ENCODE results near the gene OTOF. TPM values are rescaled to one million over a fixed set of nuclear protein-coding genes. Genes with fewer than 3 reads are reported as not detected.

Gene OTOF
- polyA plus RNA-seq, 2 of the 4 experiments (the other 2 are of a cell fraction), result 0.05 to 0.22 TPM

DNA sequence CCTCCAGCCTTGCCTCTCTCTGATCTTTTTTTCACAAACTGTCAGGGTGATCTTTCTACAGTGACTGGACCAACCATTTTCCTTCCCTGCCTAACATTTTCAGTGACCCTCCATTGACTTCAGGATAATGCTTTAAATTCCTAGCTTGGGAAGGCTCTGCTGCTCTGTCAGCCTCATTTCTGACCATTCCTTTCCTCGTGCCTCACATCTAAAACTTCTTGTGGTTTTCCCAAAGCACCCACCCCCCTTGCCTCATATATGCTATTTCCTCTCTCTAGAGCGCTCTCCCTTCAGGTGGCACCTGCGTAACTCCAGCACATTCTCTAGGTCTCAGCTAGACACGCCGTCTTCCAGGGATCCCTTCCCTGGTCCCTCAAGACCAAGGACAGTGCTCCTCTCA is 39.0 kb downstream of the OTOF start:
- POLR2A ChIA-PET, result no interaction called here
- no peak for TF ChIP-seq EP300 (IDR thresholded peaks at IDR 0.05)
- TF ChIP-seq ZNF302 (CRISPR knock-in tag; IDR thresholded peaks at IDR 0.05), result no peak
- TF ChIP-seq, protein P1, sequence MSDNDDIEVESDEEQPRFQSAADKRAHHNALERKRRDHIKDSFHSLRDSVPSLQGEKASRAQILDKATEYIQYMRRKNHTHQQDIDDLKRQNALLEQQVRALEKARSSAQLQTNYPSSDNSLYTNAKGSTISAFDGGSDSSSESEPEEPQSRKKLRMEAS (IDR thresholded peaks at IDR 0.05), result no peak
- no peak for TF ChIP-seq HOXB5 (CRISPR knock-in tag; IDR thresholded peaks at IDR 0.05)
- no peak for TF ChIP-seq KDM5A (IDR thresholded peaks at IDR 0.05)
- no peak for TF ChIP-seq NPAS2 (CRISPR knock-in tag; IDR thresholded peaks at IDR 0.05; ENCODE audit: borderline replicate concordance)
- TF ChIP-seq BHLHE40 (IDR thresholded peaks at IDR 0.05; ENCODE audit: low read depth, low read length), result no peak
- no peak for TF ChIP-seq SMC3 (IDR thresholded peaks at IDR 0.05)
- TF ChIP-seq PBX3 (IDR thresholded peaks at IDR 0.05), result no peak
- TF ChIP-seq ESRRA (IDR thresholded peaks at IDR 0.05; ENCODE audit: borderline replicate concordance, low read length), result no peak
- TF ChIP-seq HMGXB4 (CRISPR knock-in tag; IDR thresholded peaks at IDR 0.05; ENCODE audit: borderline replicate concordance), result no peak
- no peak for TF ChIP-seq NFE2L2 (conservative IDR thresholded peaks at IDR 0.05; ENCODE audit: low read length)
- no peak for TF ChIP-seq CBX8 (IDR thresholded peaks at IDR 0.05)
- TF ChIP-seq ATOH8 (CRISPR knock-in tag; IDR thresholded peaks at IDR 0.05; ENCODE audit: low read depth), result no peak
- no peak for TF ChIP-seq JUNB (IDR thresholded peaks at IDR 0.05)
- TF ChIP-seq CHD2 (IDR thresholded peaks at IDR 0.05; ENCODE audit: low read length, partially characterized antibody), result no peak
- no peak for TF ChIP-seq REST (IDR thresholded peaks at IDR 0.05)
- TF ChIP-seq RARB (CRISPR knock-in tag; IDR thresholded peaks at IDR 0.05), result no peak
- Histone ChIP-seq H3K4me2 (no peak overlapping the region), H3K27ac (no peak overlapping the region), H3K4me1 (no peaks in the 10 kb centered on the region), H3K9me3 (no peaks in the 10 kb centered on the region), H3K4me3 (no peak overlapping the region)
- ATAC-seq (no peak; a peak in 2 of 6 replicates), FAIRE-seq (no peak), DNase-seq (ENCODE audit: low read depth in 1 of 2, low spot score in 1 of 2) (no peak)
- WGBS (ENCODE audit: missing lambda C conversion rate), result 82% methylated on average over 5 of the region's 5 CpGs
- CTCF ChIA-PET, result interaction anchor here (1.3 to 1.7 kb wide), 2 partner anchors 64 to 307 kb away, joined by 3 to 4 read pairs; no protein-coding TSS in a partner anchor

- no peaks in the 10 kb centered on the region for H3K4me1 ChIP-seq
- WGBS (ENCODE audit: missing lambda C conversion rate), result 59% methylated on average over 8 of the region's 8 CpGs
- no peaks in the 10 kb centered on the region for H3K9me3 ChIP-seq
- H3K4me2 ChIP-seq, result no peak overlapping the region
- TF ChIP-seq RARB (CRISPR knock-in tag; IDR thresholded peaks at IDR 0.05), result no peak
- TF ChIP-seq ZFP36 (IDR thresholded peaks at IDR 0.05; ENCODE audit: borderline replicate concordance, partially characterized antibody), result no peak
- no peak for TF ChIP-seq RNF2 (IDR thresholded peaks at IDR 0.05; ENCODE audit: borderline replicate concordance, low read depth)
- TF ChIP-seq CHD2 (IDR thresholded peaks at IDR 0.05; ENCODE audit: low read length, partially characterized antibody), result no peak
- no peak for TF ChIP-seq JUNB (IDR thresholded peaks at IDR 0.05)
- TF ChIP-seq EP300 (IDR thresholded peaks at IDR 0.05), result no peak
- no peak for TF ChIP-seq HOXB13 (CRISPR knock-in tag; IDR thresholded peaks at IDR 0.05; ENCODE audit: low read depth)
- TF ChIP-seq ZSCAN20 (CRISPR knock-in tag; IDR thresholded peaks at IDR 0.05), result no peak
- no peak for TF ChIP-seq NPAS2 (CRISPR knock-in tag; IDR thresholded peaks at IDR 0.05; ENCODE audit: borderline replicate concordance)
- CTCF ChIA-PET, result interaction anchor here (0.6 kb wide), 1 partner anchor 447 kb away, joined by 3 read pairs; no protein-coding TSS in a partner anchor
- POLR2A ChIA-PET, result no interaction called here
- H3K27ac ChIP-seq, result no peak overlapping the region
- DNase-seq (ENCODE audit: low read depth in 1 of 2, low spot score in 1 of 2), result no peak
- FAIRE-seq, result no peak
- H3K4me3 ChIP-seq, result no peak overlapping the region
- ATAC-seq, result peak; percentile 48 to 77; a peak in 4 of 6 replicates
These were observed 39.4 kb downstream of the OTOF start for GRCh38 chr2:26438526-26438925.

All from A549 (cell line).